Neuronal stem cell (in vitro differentiated cells): Measurements from ENCODE around the gene NDRG2.
A peak's percentile ranks its signal among the peaks of the same experiment; 100 is the strongest.

Experiments
- DNase-seq: peaks from one replicate; pipeline ENCODE4 v3.0.0-alpha.2; 2013; ENCODE audit warnings: low spot score
- H2AFZ ChIP-seq: one replicate; pipeline ENCODE4 v1.6.1; 2013; ENCODE audit warnings: mild to moderate bottlenecking, low read length, inconsistent platforms
- H2AK5ac ChIP-seq: 2 replicates; pipeline ENCODE4 v1.6.1; 2013; ENCODE audit warnings: low read depth, mild to moderate bottlenecking, inconsistent platforms, low read length, moderate library complexity, mixed read lengths
- H2BK120ac ChIP-seq: 2 replicates; pipeline ENCODE4 v1.6.1; 2013; ENCODE audit warnings: low read depth, mild to moderate bottlenecking, inconsistent platforms, low read length, moderate library complexity, mixed read lengths
- H2BK12ac ChIP-seq: one replicate; pipeline ENCODE4 v1.6.1; 2013; ENCODE audit warnings: low read length, inconsistent platforms
- H2BK15ac ChIP-seq: 2 replicates; pipeline ENCODE4 v1.6.1; 2013; ENCODE audit warnings: mild to moderate bottlenecking, low read length, inconsistent platforms, mixed read lengths
- H2BK5ac ChIP-seq: one replicate; pipeline ENCODE4 v1.6.1; 2013; ENCODE audit warnings: inconsistent platforms, mild to moderate bottlenecking, low read length, moderate library complexity
- H3K14ac ChIP-seq: one replicate; pipeline ENCODE4 v1.6.1; 2013; ENCODE audit warnings: low read length, inconsistent platforms
- H3K18ac ChIP-seq: 2 replicates; pipeline ENCODE4 v1.6.1; 2013; ENCODE audit warnings: low read length, inconsistent platforms
- H3K23ac ChIP-seq: 2 replicates; pipeline ENCODE4 v1.6.1; 2013; ENCODE audit warnings: low read depth, mild to moderate bottlenecking, mixed read lengths, low read length, inconsistent platforms; ENCODE audit not compliant: poor library complexity
- H3K27ac ChIP-seq: replicated peaks from 3 replicates; pipeline ENCODE4 v1.5.1; 2013; ENCODE audit warnings: low read length, inconsistent platforms
- H3K27me3 ChIP-seq, 3 experiments: 2 replicates each; pipeline ENCODE4 v1.6.1; 2013; ENCODE audit warnings: low read length in 3 of 3, mild to moderate bottlenecking in 2 of 3, inconsistent platforms in 1 of 3, low read depth in 1 of 3, mixed read lengths in 1 of 3, moderate library complexity in 1 of 3; ENCODE audit not compliant: control insufficient read depth in 3 of 3, insufficient read depth in 3 of 3
- H3K36me3 ChIP-seq, 2 donors: replicated peaks in 1 of 2; 2 replicates each; pipeline ENCODE4 v1.6.1; 2013; ENCODE audit warnings: low read length in 2 of 2; ENCODE audit not compliant: control insufficient read depth in 2 of 2, insufficient read depth in 2 of 2
- H3K4ac ChIP-seq: 2 replicates; pipeline ENCODE4 v1.6.1; 2013; ENCODE audit warnings: inconsistent platforms, mild to moderate bottlenecking, low read length, moderate library complexity
- H3K4me1 ChIP-seq, 2 donors: 1 replicate in 1 of 2; 2 replicates in 1 of 2; pipeline ENCODE4 v1.6.1; 2013; ENCODE audit warnings: low read length in 2 of 2, low read depth in 1 of 2; ENCODE audit not compliant: control insufficient read depth in 2 of 2, insufficient read depth in 1 of 2
- H3K4me2 ChIP-seq: one replicate; pipeline ENCODE4 v1.6.1; 2013; ENCODE audit warnings: mild to moderate bottlenecking, low read length, inconsistent platforms; ENCODE audit not compliant: insufficient read depth, poor library complexity, severe bottlenecking
- H3K4me3 ChIP-seq, 2 donors: 2 replicates each; pipeline ENCODE4 v1.5.1; 2013; ENCODE audit warnings: low read length in 2 of 2, mild to moderate bottlenecking in 2 of 2, inconsistent platforms in 1 of 2, moderate library complexity in 1 of 2
- H3K79me1 ChIP-seq: one replicate; pipeline ENCODE4 v1.6.1; 2013; ENCODE audit warnings: low read depth, mild to moderate bottlenecking, inconsistent platforms, low read length, moderate library complexity
- H3K9ac ChIP-seq: one replicate; pipeline ENCODE4 v1.6.1; 2013; ENCODE audit warnings: mild to moderate bottlenecking, low read depth, low read length, inconsistent platforms; ENCODE audit not compliant: poor library complexity
- H3K9me3 ChIP-seq, 2 donors: replicated peaks in 1 of 2; 2 replicates each; pipeline versions ENCODE3 to v1.6.1; 2013; ENCODE audit warnings: low read length in 2 of 2, mild to moderate bottlenecking in 2 of 2, inconsistent platforms in 1 of 2, low read depth in 1 of 2, mixed read lengths in 1 of 2, moderate library complexity in 1 of 2; ENCODE audit not compliant: control insufficient read depth in 2 of 2, insufficient read depth in 1 of 2
- H4K8ac ChIP-seq: one replicate; pipeline ENCODE4 v1.6.1; 2013; ENCODE audit warnings: low read depth, mild to moderate bottlenecking, inconsistent platforms, low read length, moderate library complexity
- H4K91ac ChIP-seq: one replicate; pipeline ENCODE4 v1.6.1; 2013; ENCODE audit warnings: low read length, low read depth, mild to moderate bottlenecking, inconsistent platforms; ENCODE audit not compliant: poor library complexity
- WGBS, 2 donors: extraction: QIAGEN DNeasy Blood & Tissue Kit; methylation state at CpG; one replicate each; pipeline ENCODE4 v1.1.7; 2013; ENCODE audit warnings: missing lambda C conversion rate in 2 of 2, mixed read lengths in 1 of 2; ENCODE audit not compliant: insufficient read length in 2 of 2, insufficient replicate concordance in 1 of 2; ENCODE audit errors: extremely low coverage in 2 of 2; 5-methylcytosine and 5-hydroxymethylcytosine counted together

NDRG2 gene

DNA sequence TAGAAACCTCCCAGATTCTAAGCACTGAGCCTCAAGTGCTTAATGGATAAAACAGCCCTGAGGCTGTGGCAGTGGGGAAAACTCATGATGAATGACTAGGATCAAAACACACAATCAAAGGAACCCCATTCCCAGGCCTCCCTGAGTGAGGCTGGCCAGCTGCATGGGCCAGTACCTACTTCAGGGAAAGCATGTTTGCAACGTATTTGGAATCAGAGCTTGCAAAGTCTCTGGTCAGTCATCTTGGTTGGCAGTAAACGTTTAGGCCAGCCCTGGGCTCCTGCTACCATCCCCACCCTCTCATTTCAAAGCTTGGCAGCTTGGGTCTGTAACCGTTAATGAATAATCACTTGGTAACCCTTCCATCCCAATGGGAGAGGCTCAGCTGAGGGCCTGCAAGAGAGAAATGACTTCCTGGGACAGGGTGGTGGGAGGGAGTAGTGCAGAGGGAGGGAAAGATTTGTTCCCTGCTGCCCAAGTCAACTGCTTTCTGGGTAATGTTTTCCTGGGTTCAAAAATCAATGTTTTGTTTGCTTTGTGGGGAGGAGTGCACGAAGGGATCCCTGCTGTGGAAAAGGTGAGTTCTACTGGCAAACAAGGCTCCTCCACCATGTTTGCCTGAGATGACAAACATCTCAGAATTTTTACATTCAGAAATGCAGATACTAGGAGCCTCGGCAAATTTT, 30.7 kb upstream of the NDRG2 start:
- DNase-seq, result no peak
- no peaks in the 10 kb centered on the region for H3K79me1 ChIP-seq
- peak overlapping the region; percentile 23 for H2AFZ ChIP-seq
- no peak overlapping the region for H3K18ac ChIP-seq
- H4K91ac ChIP-seq, result no peak overlapping the region
- no peaks in the 10 kb centered on the region for H3K36me3 ChIP-seq
- H2AK5ac ChIP-seq, result no peak overlapping the region
- WGBS, 2 donors, result no CpG with 5 or more reads among the region's 5 CpGs
- H3K4ac ChIP-seq, result no peak overlapping the region
- no peak overlapping the region for H2BK5ac ChIP-seq
- H2BK12ac ChIP-seq, result no peak overlapping the region
- H4K8ac ChIP-seq, result no peak overlapping the region
- H2BK120ac ChIP-seq, result no peak overlapping the region
- H3K23ac ChIP-seq, result no peak overlapping the region
- H3K9ac ChIP-seq, result no peak overlapping the region
- no peak overlapping the region for H3K27ac ChIP-seq
- no peak overlapping the region for H3K4me3 ChIP-seq
- H3K27me3 ChIP-seq, result peaks cover 0 to 33% (median 0%) of the 10 kb centered on the region in 3 experiments
- H3K4me2 ChIP-seq, result no peak overlapping the region
- no peaks in the 10 kb centered on the region for H3K4me1 ChIP-seq
- no peak overlapping the region for H2BK15ac ChIP-seq
- H3K9me3 ChIP-seq, result no peaks in the 10 kb centered on the region
- H3K14ac ChIP-seq, result no peak overlapping the region

GRCh38 chr14:21054768-21055145, 29.9 kb upstream of the NDRG2 start:
- Histone ChIP-seq H3K4me2 (no peak overlapping the region), H2BK15ac (no peak overlapping the region), H3K4me1 (no peaks in the 10 kb centered on the region), H2AFZ (no peak overlapping the region), H3K4me3 (no peak overlapping the region), H3K9ac (no peak overlapping the region), H4K91ac (no peak overlapping the region), H3K27ac (no peak overlapping the region), H3K9me3 (no peaks in the 10 kb centered on the region), H3K18ac (no peak overlapping the region), H3K36me3 (no peaks in the 10 kb centered on the region), H2BK5ac (no peak overlapping the region), H3K4ac (no peak overlapping the region), H3K79me1 (no peaks in the 10 kb centered on the region), H3K23ac (no peak overlapping the region), H2AK5ac (no peak overlapping the region), H3K27me3 (peaks cover 0 to 33% (median 0%) of the 10 kb centered on the region in 3 experiments), H3K14ac (no peak overlapping the region), H4K8ac (no peak overlapping the region), H2BK12ac (no peak overlapping the region), H2BK120ac (no peak overlapping the region)
- WGBS, 2 donors, result no CpG with 5 or more reads among the region's 4 CpGs
- DNase-seq, result no peak

- Histone ChIP-seq H3K4ac (no peak overlapping the region), H3K27me3 (peaks cover 0 to 33% (median 0%) of the 10 kb centered on the region in 3 experiments), H3K23ac (no peak overlapping the region), H2BK15ac (no peak overlapping the region), H3K14ac (no peak overlapping the region), H3K18ac (no peak overlapping the region), H3K4me2 (no peak overlapping the region), H4K91ac (no peak overlapping the region), H3K27ac (no peak overlapping the region), H2BK5ac (no peak overlapping the region), H2BK120ac (no peak overlapping the region), H3K9me3 (no peaks in the 10 kb centered on the region), H3K4me1 (no peaks in the 10 kb centered on the region), H3K36me3 (no peaks in the 10 kb centered on the region), H3K4me3 (no peak overlapping the region), H4K8ac (no peak overlapping the region), H2AK5ac (no peak overlapping the region), H3K79me1 (no peaks in the 10 kb centered on the region), H2BK12ac (no peak overlapping the region), H2AFZ (no peak overlapping the region), H3K9ac (no peak overlapping the region)
- no CpG with 5 or more reads among the region's 3 CpGs for WGBS, 2 donors
- no peak for DNase-seq
These were observed 29.4 kb upstream of the NDRG2 start for GRCh38 chr14:21054123-21054767.

DNA sequence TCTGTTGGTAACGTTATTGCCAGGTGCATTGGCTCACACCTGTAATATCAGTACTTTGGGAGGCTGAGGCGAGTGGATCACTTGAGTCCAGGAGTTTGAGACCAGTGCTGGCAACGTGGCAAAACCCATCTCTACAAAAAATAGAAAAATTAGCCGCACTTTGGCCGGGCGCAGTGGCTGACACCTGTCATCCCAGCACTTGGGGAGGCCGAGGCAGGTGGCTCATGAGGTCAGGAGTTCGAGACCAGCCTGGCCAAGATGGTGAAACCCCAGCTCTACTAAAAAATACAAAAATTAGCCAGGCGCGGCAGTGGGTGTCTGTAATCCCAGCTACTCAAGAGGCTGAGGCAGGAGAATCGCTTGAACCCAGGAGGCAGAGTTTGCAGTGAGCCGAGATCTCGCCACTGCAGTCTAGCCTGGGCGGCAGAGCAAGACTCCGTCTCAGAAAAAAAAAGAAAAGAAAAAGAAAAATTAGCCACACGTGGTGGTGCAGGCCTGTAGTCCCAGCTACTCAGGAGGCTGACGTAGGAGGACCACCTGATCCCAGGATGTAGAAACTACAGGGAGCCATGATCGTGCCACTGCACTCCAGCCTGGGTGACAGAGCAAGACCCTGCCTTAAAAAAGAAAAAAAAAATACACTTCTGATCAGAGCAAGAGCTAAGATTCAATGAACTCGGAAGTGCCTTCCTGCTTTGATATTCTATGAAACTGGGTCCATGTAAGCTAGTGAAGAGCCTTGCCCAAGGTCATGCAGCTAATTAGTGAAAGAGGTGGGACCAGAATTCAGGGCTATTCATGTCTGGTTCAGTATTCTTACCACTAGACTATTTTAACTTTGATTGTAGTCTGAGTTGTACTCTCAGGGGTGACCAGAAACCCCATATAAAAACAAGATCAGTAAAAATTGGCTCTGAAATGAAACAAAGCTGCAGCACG, 28.6 kb upstream of the NDRG2 start:
- H3K14ac ChIP-seq, result no peak overlapping the region

More for the DNA sequence above, 28.6 kb upstream of the NDRG2 start:
- no peak overlapping the region for H2BK5ac ChIP-seq
- no peak overlapping the region for H3K18ac ChIP-seq
- no peak overlapping the region for H2BK15ac ChIP-seq
- no peak overlapping the region for H3K23ac ChIP-seq
- H2AFZ ChIP-seq, result no peak overlapping the region
- whole genome bisulfite sequencing, 2 donors, result no CpG with 5 or more reads among the region's 20 CpGs
- H3K4me3 ChIP-seq, result no peak overlapping the region
- no peak overlapping the region for H4K91ac ChIP-seq
- H3K9ac ChIP-seq, result no peak overlapping the region
- no peak for DNase-seq
- H3K4me2 ChIP-seq, result no peak overlapping the region
- H3K4ac ChIP-seq, result no peak overlapping the region
- H3K79me1 ChIP-seq, result no peaks in the 10 kb centered on the region
- no peaks in the 10 kb centered on the region for H3K36me3 ChIP-seq
- no peak overlapping the region for H2AK5ac ChIP-seq
- peaks cover 0 to 33% (median 0%) of the 10 kb centered on the region in 3 experiments for H3K27me3 ChIP-seq
- no peak overlapping the region for H2BK12ac ChIP-seq
- H3K27ac ChIP-seq, result no peak overlapping the region
- no peaks in the 10 kb centered on the region for H3K4me1 ChIP-seq
- H4K8ac ChIP-seq, result no peak overlapping the region
- no peaks in the 10 kb centered on the region for H3K9me3 ChIP-seq
- no peak overlapping the region for H2BK120ac ChIP-seq
